Gastrocnemius medialis (tissue), 4 donors: ENCODE measurements around the gene RIBC1. TPM values are rescaled to one million over a fixed set of nuclear protein-coding genes. Genes with fewer than 3 reads are reported as not detected.
"Not testable (repeated sequence)": the region's sequence is repeated elsewhere in the genome, so short reads cannot be mapped to it uniquely, and the experiment has no call there.

ENCODE experiments used
- ATAC-seq, 2 donors: fragments of 150-250 bp; one replicate each; pipeline ENCODE4 v1.9.1; 2016
- DNase-seq, 2 donors: peaks; one replicate each; pipeline ENCODE4 v3.0.0-alpha.2; 2019
- H3K27ac ChIP-seq, 4 donors: fragments of 200-600 bp; sonication (generic); 1 replicate in 1 of 4; 2 replicates in 3 of 4; pipeline ENCODE4 v1.5.1; 2016 to 2018; ENCODE audit warnings: mild to moderate bottlenecking in 2 of 4, moderate library complexity in 1 of 4
- H3K27me3 ChIP-seq, 3 donors: fragments of 200-600 bp; sonication (generic) in 2 of 3; 1 replicate in 1 of 3; 2 replicates in 2 of 3; pipeline versions ENCODE4 v1.5.1 to v1.6.0; 2016 to 2019; ENCODE audit warnings: mild to moderate bottlenecking in 1 of 3, moderate library complexity in 1 of 3
- H3K36me3 ChIP-seq, 2 donors: fragments of 200-600 bp; sonication (generic) in 1 of 2; one replicate each; pipeline ENCODE4 v1.5.1; 2017 to 2018
- H3K4me1 ChIP-seq, 2 donors: fragments of 200-600 bp; sonication (generic) in 1 of 2; one replicate each; pipeline ENCODE4 v1.5.1; 2016 to 2017; ENCODE audit warnings: mild to moderate bottlenecking in 2 of 2
- H3K4me3 ChIP-seq, 4 donors: fragments of 200-600 bp; sonication (generic) in 3 of 4; 1 replicate in 1 of 4; 2 replicates in 3 of 4; pipeline ENCODE4 v1.5.1; 2016 to 2019; ENCODE audit warnings: mild to moderate bottlenecking in 2 of 4
- H3K9me3 ChIP-seq, 3 donors: fragments of 200-600 bp; sonication (generic) in 2 of 3; 1 replicate in 1 of 3; 2 replicates in 2 of 3; pipeline ENCODE4 v1.5.1; 2016 to 2019
- POLR2A ChIP-seq, 2 donors: fragments of 450-650 bp; IDR thresholded peaks; one replicate each; pipeline ENCODE4 v1.6.1; 2017; ENCODE audit warnings: antibody characterized with exemption in 2 of 2, mild to moderate bottlenecking in 2 of 2, moderate library complexity in 2 of 2
- in situ Hi-C, 4 donors: fragments of 200-750 bp; cut with MboI; loops; one replicate each; pipeline versions ENCODE4 v1.15.0 to v1.8.0; 2017; ENCODE audit warnings: low sequenced_read_pairs in 4 of 4
- intact Hi-C: fragments of 100-400 bp; cut with DNase I; formaldehyde crosslinking; loops from one replicate; pipeline ENCODE4 v1.15.1; 2023; ENCODE audit warnings: low total_unique reads
- total RNA-seq, 4 donors: library from RNA; depleted of rRNA; stranded (reverse); fragments of >200 nt; gene quantifications; one replicate each; pipeline versions ENCODE4 v1.1.0 to v1.2.3, GENCODE V29; 2016
- TF ChIP-seq, protein P1 (sequence below), 5 experiments: fragments of 450-650 bp in 3 of 5; fragments of 200-600 bp in 2 of 5; sonication (generic) in 2 of 5; IDR thresholded peaks in 4 of 5; conservative IDR thresholded peaks in 1 of 5; 1 replicate in 4 of 5; 2 replicates in 1 of 5; pipeline ENCODE4 v1.5.1; 2016 to 2019; ENCODE audit warnings: antibody characterized with exemption in 5 of 5, mild to moderate bottlenecking in 3 of 5, moderate library complexity in 3 of 5

RIBC1 gene
- total RNA-seq, 4 donors from 2014 or later = 0.52 to 1.1 TPM; not detected in 2

DNA sequence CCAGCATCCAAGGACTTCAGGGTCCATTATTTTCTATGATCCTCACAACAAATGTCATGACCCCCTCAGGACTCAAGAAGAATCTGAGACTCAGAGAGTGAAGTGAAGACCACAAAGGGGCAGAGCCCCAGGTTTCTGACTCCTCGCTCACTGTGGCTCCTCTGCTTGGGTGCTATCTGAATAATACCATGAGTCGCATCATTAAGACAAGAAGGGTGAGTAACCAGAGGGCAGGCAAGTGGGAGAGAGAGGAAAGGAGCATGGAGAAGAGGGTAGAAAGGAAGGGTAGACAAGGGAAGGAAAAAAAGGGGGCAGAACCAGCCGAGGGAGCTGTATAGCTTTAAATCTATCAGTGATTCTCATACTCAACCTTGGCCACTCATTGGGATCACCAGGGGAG is 27.0 kb downstream of the RIBC1 start:
- ATAC-seq = no peak
- Histone ChIP-seq H3K27ac (no peak overlapping the region), H3K36me3 (no peaks in the 10 kb centered on the region), H3K27me3 (peaks cover 0 to 3% (median 0%) of the 10 kb centered on the region in 3 donors), H3K4me3 (no peak overlapping the region), H3K9me3 (no peaks in the 10 kb centered on the region), H3K4me1 (no peaks in the 10 kb centered on the region)
- in situ Hi-C loops = loop anchor here in 2 of 4 donors (25.0 kb wide), 1 partner anchor 137 kb away; no protein-coding TSS in a partner anchor
- TF ChIP-seq, protein P1, sequence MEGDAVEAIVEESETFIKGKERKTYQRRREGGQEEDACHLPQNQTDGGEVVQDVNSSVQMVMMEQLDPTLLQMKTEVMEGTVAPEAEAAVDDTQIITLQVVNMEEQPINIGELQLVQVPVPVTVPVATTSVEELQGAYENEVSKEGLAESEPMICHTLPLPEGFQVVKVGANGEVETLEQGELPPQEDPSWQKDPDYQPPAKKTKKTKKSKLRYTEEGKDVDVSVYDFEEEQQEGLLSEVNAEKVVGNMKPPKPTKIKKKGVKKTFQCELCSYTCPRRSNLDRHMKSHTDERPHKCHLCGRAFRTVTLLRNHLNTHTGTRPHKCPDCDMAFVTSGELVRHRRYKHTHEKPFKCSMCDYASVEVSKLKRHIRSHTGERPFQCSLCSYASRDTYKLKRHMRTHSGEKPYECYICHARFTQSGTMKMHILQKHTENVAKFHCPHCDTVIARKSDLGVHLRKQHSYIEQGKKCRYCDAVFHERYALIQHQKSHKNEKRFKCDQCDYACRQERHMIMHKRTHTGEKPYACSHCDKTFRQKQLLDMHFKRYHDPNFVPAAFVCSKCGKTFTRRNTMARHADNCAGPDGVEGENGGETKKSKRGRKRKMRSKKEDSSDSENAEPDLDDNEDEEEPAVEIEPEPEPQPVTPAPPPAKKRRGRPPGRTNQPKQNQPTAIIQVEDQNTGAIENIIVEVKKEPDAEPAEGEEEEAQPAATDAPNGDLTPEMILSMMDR (IDR thresholded peaks at IDR 0.05 in 4 of 5, conservative IDR thresholded peaks at IDR 0.05 in 1 of 5) = no peak
- TF ChIP-seq POLR2A (IDR thresholded peaks at IDR 0.05) = no peak
- intact Hi-C loops = no loop called here
- no peak for DNase-seq

DNA sequence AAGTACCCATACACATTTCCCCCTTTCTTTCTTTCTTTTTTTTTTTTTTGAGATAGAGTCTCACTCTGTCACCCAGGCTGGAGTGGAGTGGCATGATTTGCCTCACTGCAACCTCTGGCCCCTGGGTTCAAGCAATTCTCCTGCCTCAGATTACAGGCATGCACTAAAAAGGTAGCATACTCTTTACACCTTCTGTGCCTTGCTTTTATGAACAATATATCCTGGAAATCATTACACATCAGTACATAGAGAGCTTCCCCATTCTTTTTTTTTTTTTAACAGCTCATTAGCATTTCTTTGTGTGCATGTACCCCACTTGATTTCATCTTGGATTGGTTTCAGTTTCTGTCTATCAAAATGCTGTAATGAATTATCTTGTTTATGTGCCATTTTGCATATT is 30.1 kb downstream of the RIBC1 start:
- no peaks in the 10 kb centered on the region for H3K4me1 ChIP-seq
- H3K36me3 ChIP-seq = no peaks in the 10 kb centered on the region
- H3K27ac ChIP-seq = no peak overlapping the region
- DNase-seq = no peak
- peaks cover 0 to 17% (median 12%) of the 10 kb centered on the region in 3 donors for H3K27me3 ChIP-seq
- in situ Hi-C loops = no loop called here
- no peak for ATAC-seq
- H3K4me3 ChIP-seq = no peak overlapping the region
- TF ChIP-seq POLR2A (IDR thresholded peaks at IDR 0.05) = no peak
- TF ChIP-seq, protein P1 (IDR thresholded peaks at IDR 0.05 in 4 of 5, conservative IDR thresholded peaks at IDR 0.05 in 1 of 5) = no peak
- intact Hi-C loops = no loop called here
- H3K9me3 ChIP-seq = no peaks in the 10 kb centered on the region

DNA sequence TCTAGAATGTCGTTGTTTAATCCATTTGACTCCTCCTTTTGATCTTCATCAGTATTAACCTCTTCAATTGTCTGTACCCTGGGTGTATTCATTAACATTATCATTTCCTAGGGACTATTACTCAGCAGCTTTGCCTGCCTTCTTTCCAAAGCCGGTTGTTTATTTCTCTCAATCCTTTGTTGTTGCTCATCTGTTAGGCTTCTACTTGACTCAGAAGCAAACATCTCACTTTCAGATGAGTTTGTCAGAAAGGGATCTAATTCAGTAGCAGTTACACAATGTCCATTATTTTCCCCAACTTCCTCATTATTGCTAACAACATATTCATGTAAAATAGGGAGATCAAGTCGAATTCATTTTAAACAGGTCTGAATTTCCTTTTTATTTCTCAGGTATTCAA is 33.6 kb downstream of the RIBC1 start:
- ATAC-seq = no peak
- H3K4me1 ChIP-seq = no peaks in the 10 kb centered on the region
- in situ Hi-C loops (no loop called here), intact Hi-C loops (no loop called here)
- H3K36me3 ChIP-seq = no peaks in the 10 kb centered on the region
- TF ChIP-seq, protein P1 (IDR thresholded peaks at IDR 0.05 in 4 of 5, conservative IDR thresholded peaks at IDR 0.05 in 1 of 5) = no peak
- no peak overlapping the region for H3K4me3 ChIP-seq
- H3K9me3 ChIP-seq = no peaks in the 10 kb centered on the region
- no peak overlapping the region for H3K27ac ChIP-seq
- DNase-seq = no peak
- peaks cover 0 to 19% (median 12%) of the 10 kb centered on the region in 3 donors for H3K27me3 ChIP-seq

DNA sequence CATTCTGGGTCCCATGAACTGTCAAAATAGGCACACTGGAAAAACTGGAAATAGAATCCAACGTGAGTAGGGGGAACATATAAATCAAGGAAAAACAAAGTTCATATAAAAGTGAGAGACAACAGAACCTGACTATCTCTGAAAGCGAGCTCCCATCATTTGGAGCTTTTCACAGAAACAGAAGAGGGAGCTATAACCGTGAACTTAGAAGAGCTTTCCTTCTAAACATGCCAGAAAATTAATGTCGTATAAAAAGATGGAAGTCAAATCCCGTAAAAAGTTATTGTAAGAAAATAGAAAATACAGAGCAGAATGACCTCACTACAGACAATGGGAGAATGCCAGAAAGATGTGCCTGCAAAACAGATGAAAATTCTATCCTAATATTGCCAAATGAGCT is 35.4 kb downstream of the RIBC1 start:
- ATAC-seq (no peak), DNase-seq (no peak)
- Histone ChIP-seq H3K27ac (no peak overlapping the region), H3K4me3 (no peak overlapping the region), H3K27me3 (peaks cover 0 to 15% (median 12%) of the 10 kb centered on the region in 3 donors), H3K9me3 (no peaks in the 10 kb centered on the region), H3K36me3 (no peaks in the 10 kb centered on the region), H3K4me1 (no peaks in the 10 kb centered on the region)
- TF ChIP-seq, protein P1 (IDR thresholded peaks at IDR 0.05 in 4 of 5, conservative IDR thresholded peaks at IDR 0.05 in 1 of 5) = no peak
- TF ChIP-seq POLR2A (IDR thresholded peaks at IDR 0.05) = no peak
- intact Hi-C loops = no loop called here
- in situ Hi-C loops = no loop called here

DNA sequence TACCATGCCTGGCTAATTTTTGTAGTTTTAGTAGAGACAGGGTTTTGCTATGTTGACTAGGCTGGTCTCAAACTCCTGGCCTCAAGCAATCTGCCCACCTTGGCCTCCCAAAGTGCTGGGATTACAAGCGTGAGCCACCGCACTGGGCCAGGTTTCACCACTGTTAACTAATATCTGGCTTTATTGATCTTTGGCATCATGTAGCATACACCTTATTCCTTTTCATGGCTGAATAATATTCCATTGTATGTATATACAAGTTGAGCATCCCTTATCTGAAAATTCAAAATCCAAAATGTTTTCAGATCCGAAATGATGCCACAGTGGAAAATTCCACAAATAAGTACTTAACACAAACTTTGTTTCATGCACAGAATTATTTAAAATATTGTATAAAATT is 46.0 kb downstream of the RIBC1 start:
- intact Hi-C loops, in situ Hi-C loops: not testable (repeated sequence)
- peaks cover 0 to 23% (median 0%) of the 10 kb centered on the region in 3 donors for H3K27me3 ChIP-seq

More for the DNA sequence above, 46.0 kb downstream of the RIBC1 start:
- not testable (repeated sequence) for DNase-seq, H3K4me1 ChIP-seq, H3K36me3 ChIP-seq, H3K4me3 ChIP-seq, ATAC-seq, H3K27ac ChIP-seq, H3K9me3 ChIP-seq
